Panc1 (cell line): ENCODE measurements around the gene KIF24. TPM values are rescaled to one million over a fixed set of nuclear protein-coding genes. Genes with fewer than 3 reads are reported as not detected.

Experiments
- ATAC-seq: fragments of 200-7000 bp; cut with Tn5 transposase; 2 replicates; pipeline ENCODE4 v1.9.1; 2020; ENCODE audit warnings: mild to moderate bottlenecking, moderate library complexity
- BruUV-seq: library from RNA; stranded (reverse); fragments of 400-500 nt; replicated peaks from 2 replicates; lab custom pipeline; 2021; lab: Mats Ljungman, UMichigan
- CTCF ChIA-PET: fragments of 300-600 bp; sonication (Branson Sonifier 250); formaldehyde crosslinking; loops from one replicate; lab custom pipeline; 2022; ENCODE audit warnings: antibody characterized with exemption; lab: Charles Lee
- POLR2A ChIA-PET: fragments of 300-600 bp; sonication (Branson Sonifier 250); formaldehyde crosslinking; loops from one replicate; lab custom pipeline; 2022; ENCODE audit warnings: antibody characterized with exemption; lab: Charles Lee
- DNase-seq: peaks from one replicate; pipeline ENCODE4 v3.0.0-alpha.2; 2010; ENCODE audit warnings: low read depth, low spot score
- H3K27ac ChIP-seq: 2 replicates; pipeline ENCODE4 v1.5.1; 2011; ENCODE audit warnings: mild to moderate bottlenecking, low read length, inconsistent platforms
- H3K27me3 ChIP-seq: fragments of 200-500 bp; sonication (Bioruptor generic); 2 replicates; pipeline ENCODE4 v1.6.0; 2014; ENCODE audit warnings: low read length, inconsistent platforms; ENCODE audit not compliant: control insufficient read depth, insufficient read depth
- H3K36me3 ChIP-seq: fragments of 200-500 bp; sonication (Bioruptor generic); 2 replicates; pipeline ENCODE4 v1.5.1; 2014; ENCODE audit warnings: inconsistent platforms, mild to moderate bottlenecking, low read length, moderate library complexity; ENCODE audit not compliant: control insufficient read depth, insufficient read depth
- H3K4me1 ChIP-seq: 2 replicates; pipeline ENCODE4 v1.5.1; 2011; ENCODE audit warnings: inconsistent platforms, mild to moderate bottlenecking, low read length, moderate library complexity; ENCODE audit not compliant: control insufficient read depth, insufficient read depth
- H3K4me3 ChIP-seq, 2 experiments: 2 replicates each; pipeline ENCODE4 v1.5.1; 2011 to 2012; ENCODE audit warnings: low read depth in 2 of 2, low read length in 2 of 2, mild to moderate bottlenecking in 2 of 2, inconsistent platforms in 1 of 2, moderate library complexity in 1 of 2
- H3K9me3 ChIP-seq: fragments of 200-500 bp; sonication (Bioruptor generic); 2 replicates; pipeline ENCODE4 v1.5.1; 2014; ENCODE audit warnings: low read depth, mild to moderate bottlenecking, inconsistent platforms, low read length, moderate library complexity; ENCODE audit not compliant: control insufficient read depth, insufficient read depth
- POLR2AphosphoS5 ChIP-seq: IDR thresholded peaks from 2 replicates; pipeline ENCODE4 v1.6.1; 2012; ENCODE audit warnings: mild to moderate bottlenecking, low read depth, low read length, moderate library complexity
- SIN3A ChIP-seq: IDR thresholded peaks from 2 replicates; pipeline ENCODE4 v1.6.1; 2012; ENCODE audit warnings: low read depth, mild to moderate bottlenecking, low read length, moderate library complexity, borderline replicate concordance; ENCODE audit not compliant: insufficient read depth
- TCF7L2 ChIP-seq: IDR thresholded peaks from 2 replicates; pipeline ENCODE4 v1.6.1; 2011; ENCODE audit warnings: mild to moderate bottlenecking, low read depth, low read length, inconsistent platforms
- in situ Hi-C: cut with HindIII; loops from 2 replicates; pipeline ENCODE4 v1.10.0; 2016; ENCODE audit warnings: low sequenced_read_pairs, low pct_unique_long_range_greater_than_20kb
- intact Hi-C: fragments of 100-400 bp; cut with micrococcal nuclease; formaldehyde crosslinking; loops from one replicate; pipeline ENCODE4 v1.10.0; 2022; ENCODE audit not compliant: unreplicated experiment
- total RNA-seq: library from RNA; stranded (reverse); gene quantifications from one replicate; pipeline ENCODE4 v1.2.1, GENCODE V29; 2021; ENCODE audit not compliant: unreplicated experiment
- TF ChIP-seq, protein P1 (sequence below): fragments of 450-650 bp; IDR thresholded peaks from 2 replicates; pipeline ENCODE4 v1.5.1; 2017; ENCODE audit warnings: mild to moderate bottlenecking
- TF ChIP-seq, protein P2 (sequence below), 2 experiments: IDR thresholded peaks; 2 replicates each; pipeline ENCODE4 v1.6.1; 2011 to 2012; ENCODE audit warnings: low read depth in 2 of 2, control low read depth in 1 of 2, low read length in 1 of 2, mild to moderate bottlenecking in 1 of 2, moderate library complexity in 1 of 2; ENCODE audit not compliant: insufficient read depth in 1 of 2

Gene KIF24
- total RNA-seq, 1 experiment from 2014 or later: 7.2 TPM

DNA sequence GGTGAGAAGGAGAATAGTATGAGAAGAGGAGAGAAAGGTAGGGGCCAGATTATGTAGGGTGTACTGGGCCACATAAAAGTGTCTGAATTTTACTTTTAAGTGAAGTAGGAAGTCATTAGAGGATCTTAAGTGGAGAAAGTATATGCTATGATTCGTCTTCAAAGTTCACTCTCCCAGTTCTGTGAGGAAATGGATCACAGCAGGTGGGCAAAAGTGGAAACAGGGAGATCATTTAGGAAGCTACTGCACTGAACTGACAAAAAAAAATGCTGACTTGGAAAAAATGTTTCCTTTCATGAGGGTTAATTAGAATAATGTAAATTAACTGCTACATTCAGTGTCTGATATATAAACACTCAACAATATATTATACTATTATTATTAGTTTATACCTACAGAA, 2.4 kb downstream of the KIF24 start:
- H3K9me3 ChIP-seq: no peaks in the 10 kb centered on the region
- in situ Hi-C loops (no loop called here), intact Hi-C loops (no loop called here)
- POLR2A ChIA-PET: no interaction called here
- BruUV-seq: no TSS peak
- ATAC-seq (no peak), DNase-seq (no peak)
- TF ChIP-seq POLR2AphosphoS5: no peak
- TF ChIP-seq, protein P1, sequence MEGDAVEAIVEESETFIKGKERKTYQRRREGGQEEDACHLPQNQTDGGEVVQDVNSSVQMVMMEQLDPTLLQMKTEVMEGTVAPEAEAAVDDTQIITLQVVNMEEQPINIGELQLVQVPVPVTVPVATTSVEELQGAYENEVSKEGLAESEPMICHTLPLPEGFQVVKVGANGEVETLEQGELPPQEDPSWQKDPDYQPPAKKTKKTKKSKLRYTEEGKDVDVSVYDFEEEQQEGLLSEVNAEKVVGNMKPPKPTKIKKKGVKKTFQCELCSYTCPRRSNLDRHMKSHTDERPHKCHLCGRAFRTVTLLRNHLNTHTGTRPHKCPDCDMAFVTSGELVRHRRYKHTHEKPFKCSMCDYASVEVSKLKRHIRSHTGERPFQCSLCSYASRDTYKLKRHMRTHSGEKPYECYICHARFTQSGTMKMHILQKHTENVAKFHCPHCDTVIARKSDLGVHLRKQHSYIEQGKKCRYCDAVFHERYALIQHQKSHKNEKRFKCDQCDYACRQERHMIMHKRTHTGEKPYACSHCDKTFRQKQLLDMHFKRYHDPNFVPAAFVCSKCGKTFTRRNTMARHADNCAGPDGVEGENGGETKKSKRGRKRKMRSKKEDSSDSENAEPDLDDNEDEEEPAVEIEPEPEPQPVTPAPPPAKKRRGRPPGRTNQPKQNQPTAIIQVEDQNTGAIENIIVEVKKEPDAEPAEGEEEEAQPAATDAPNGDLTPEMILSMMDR: no peak
- no peak for TF ChIP-seq TCF7L2
- TF ChIP-seq SIN3A: no peak
- H3K36me3 ChIP-seq: no peaks in the 10 kb centered on the region; the same call in 1 of the 2 replicates
- no peak overlapping the region for H3K27ac ChIP-seq
- H3K4me3 ChIP-seq: no peak overlapping the region
- H3K27me3 ChIP-seq: no peaks in the 10 kb centered on the region
- H3K4me1 ChIP-seq: peaks cover 20% of the 10 kb centered on the region
- CTCF ChIA-PET: no interaction called here

DNA sequence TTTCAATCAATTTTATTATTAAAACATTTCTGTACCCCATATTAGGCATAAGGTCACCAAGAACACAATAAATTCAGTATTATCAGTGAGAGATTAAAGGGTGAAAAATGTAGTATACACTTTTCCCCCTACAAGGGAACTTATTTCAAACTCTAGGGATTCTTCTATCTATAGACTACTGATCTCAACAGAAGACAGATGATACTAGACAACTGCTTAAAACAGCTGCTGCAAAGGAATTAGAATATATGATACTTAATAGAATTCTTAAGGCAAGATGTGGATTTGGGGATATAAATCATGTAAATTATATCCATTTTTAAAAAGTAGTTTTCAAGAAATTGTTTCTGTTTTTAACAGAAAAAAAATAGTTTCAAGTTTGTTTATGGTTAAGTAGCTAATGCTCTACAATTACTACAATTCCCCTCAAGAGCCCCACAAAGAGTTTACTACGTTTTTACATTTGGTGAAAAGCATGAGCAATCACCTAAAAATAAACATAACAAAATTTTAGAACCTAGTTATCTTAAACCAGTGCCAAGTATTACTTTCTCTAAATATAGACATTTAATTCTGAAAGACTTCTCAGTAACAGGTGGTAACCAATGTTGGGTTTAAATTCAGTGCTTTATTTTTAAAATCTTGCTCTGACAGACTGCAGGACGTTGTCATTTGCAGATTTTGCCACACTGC, 6.0 kb downstream of the KIF24 start:
- CTCF ChIA-PET: no interaction called here
- Histone ChIP-seq H3K27me3 (no peaks in the 10 kb centered on the region), H3K9me3 (no peaks in the 10 kb centered on the region), H3K36me3 (no peaks in the 10 kb centered on the region), H3K27ac (no peak overlapping the region), H3K4me1 (peaks cover 8% of the 10 kb centered on the region), H3K4me3 (no peak overlapping the region)
- TF ChIP-seq, protein P2, sequence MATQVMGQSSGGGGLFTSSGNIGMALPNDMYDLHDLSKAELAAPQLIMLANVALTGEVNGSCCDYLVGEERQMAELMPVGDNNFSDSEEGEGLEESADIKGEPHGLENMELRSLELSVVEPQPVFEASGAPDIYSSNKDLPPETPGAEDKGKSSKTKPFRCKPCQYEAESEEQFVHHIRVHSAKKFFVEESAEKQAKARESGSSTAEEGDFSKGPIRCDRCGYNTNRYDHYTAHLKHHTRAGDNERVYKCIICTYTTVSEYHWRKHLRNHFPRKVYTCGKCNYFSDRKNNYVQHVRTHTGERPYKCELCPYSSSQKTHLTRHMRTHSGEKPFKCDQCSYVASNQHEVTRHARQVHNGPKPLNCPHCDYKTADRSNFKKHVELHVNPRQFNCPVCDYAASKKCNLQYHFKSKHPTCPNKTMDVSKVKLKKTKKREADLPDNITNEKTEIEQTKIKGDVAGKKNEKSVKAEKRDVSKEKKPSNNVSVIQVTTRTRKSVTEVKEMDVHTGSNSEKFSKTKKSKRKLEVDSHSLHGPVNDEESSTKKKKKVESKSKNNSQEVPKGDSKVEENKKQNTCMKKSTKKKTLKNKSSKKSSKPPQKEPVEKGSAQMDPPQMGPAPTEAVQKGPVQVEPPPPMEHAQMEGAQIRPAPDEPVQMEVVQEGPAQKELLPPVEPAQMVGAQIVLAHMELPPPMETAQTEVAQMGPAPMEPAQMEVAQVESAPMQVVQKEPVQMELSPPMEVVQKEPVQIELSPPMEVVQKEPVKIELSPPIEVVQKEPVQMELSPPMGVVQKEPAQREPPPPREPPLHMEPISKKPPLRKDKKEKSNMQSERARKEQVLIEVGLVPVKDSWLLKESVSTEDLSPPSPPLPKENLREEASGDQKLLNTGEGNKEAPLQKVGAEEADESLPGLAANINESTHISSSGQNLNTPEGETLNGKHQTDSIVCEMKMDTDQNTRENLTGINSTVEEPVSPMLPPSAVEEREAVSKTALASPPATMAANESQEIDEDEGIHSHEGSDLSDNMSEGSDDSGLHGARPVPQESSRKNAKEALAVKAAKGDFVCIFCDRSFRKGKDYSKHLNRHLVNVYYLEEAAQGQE (IDR thresholded peaks at IDR 0.05; ENCODE audit: insufficient read depth in 1 of 2, low read depth in 2 of 2, low read length in 1 of 2): no peak
- no peak for TF ChIP-seq SIN3A
- TF ChIP-seq POLR2AphosphoS5: no peak
- TF ChIP-seq, protein P1: no peak
- TF ChIP-seq TCF7L2: no peak
- DNase-seq (no peak), ATAC-seq (no peak)
- in situ Hi-C loops (no loop called here), intact Hi-C loops (no loop called here)
- BruUV-seq: no TSS peak
- POLR2A ChIA-PET: no interaction called here
